HG02938 (cell line): ENCODE results near the gene HYKK.
A peak's percentile ranks its signal among the peaks of the same experiment; 100 is the strongest.
"Not testable (repeated sequence)": the region's sequence is repeated elsewhere in the genome, so short reads cannot be mapped to it uniquely, and the experiment has no call there.

Source experiments
- ATAC-seq: cut with Tn5 transposase; IDR thresholded peaks from one replicate; pipeline ENCODE4 v1.9.1; 2021; ENCODE audit warnings: mild to moderate bottlenecking, moderate library complexity; ENCODE audit not compliant: unreplicated experiment

The HYKK gene

DNA sequence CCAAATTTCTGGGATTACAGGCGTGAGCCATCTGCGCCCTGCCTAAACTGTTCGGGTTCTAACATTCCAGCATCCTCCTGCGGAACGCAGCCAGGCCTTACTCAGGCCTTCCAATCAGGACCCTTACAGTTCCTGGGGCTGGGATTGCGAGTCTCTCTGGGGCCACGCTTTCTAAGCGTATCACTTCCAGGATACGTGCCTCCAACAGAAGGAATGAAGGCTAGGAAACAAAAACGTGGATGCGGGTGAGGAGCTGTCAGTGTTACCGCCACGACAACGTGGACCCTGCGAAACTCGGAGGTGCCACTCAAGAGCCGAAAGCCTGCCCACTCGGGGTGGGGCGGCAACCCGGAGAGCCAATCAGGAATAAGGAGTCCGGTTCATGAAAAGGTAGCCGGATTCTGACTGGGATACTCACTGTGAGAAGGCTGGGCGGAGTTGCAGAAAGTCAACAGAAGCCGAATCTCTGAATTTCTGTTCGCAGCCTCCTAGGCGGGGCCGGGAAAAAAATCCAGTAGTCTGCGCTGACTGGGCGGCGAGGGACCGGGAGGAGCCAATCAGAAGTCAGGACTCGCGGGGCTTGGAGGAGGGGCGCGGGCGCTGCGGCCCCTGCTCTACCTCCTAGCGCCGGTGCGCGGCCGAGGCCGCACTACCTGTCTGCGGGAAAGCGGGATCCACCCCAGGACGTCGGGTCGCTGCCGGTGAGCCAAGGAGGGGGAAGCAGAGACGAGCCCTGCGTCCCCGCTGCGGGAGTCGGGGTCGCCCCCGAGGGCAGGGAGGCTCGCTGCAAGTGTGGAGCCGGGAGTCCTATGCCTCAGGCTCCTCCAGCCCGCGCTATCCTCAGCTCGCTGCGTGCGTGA lies at the start of gene HYKK:
Gene HYKK, plus strand, starts transcription at position 607 of the 860 bp plus-strand sequence. CDS start 5,512 bp downstream, outside the sequence.
- ATAC-seq: peak; percentile 86

GRCh38 chr15:78460737-78461136 lies 46.6 kb upstream of the HYKK start:
- ATAC-seq: no peak

- ATAC-seq: no peak
Observed at GRCh38 chr15:78461171-78461888, 46.0 kb upstream of the HYKK start.

GRCh38 chr15:78469031-78469430 lies 38.3 kb upstream of the HYKK start:
- ATAC-seq: no peak

DNA sequence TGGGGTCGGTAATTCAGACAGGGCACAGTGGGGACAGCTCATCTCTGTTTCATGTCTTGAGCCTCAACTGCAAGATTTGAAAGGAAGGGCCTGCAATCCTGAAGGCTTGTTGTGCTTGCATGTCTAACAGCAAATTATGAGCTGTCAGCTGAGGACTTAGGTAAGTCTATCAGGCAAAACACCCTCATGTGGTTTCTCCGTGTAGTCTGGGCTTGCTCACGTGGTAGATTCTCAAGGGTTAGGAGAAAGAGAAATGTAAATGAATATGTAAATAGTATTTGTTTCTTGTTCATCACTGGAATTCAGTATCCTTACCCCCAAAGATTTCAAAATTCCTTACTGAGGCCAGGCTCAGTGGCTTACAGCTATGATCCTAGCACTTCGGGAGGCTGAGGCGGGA lies 30.1 kb upstream of the HYKK start:
- ATAC-seq: no peak

GRCh38 chr15:78479650-78480049 lies 27.7 kb upstream of the HYKK start:
- no peak for ATAC-seq

DNA sequence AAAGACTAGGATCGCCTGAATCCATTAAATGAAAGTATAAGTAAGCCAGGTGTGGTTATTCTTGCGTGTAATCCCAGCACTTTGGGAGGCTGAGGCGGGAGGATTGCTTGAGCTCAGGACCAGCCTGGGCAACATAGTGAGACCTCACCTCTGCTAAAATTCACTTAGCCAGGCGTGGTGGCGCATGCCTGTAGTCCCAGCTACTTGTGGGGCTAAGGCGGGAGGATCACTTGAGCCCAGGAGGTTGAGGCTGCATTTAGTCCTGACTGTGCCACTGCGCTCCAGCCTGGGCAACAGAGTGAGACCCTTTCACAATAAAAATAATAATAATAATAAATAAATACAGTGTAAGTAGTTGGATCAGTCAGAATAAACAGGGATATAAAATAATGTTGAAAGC lies 25.5 kb upstream of the HYKK start:
- ATAC-seq: no peak

DNA sequence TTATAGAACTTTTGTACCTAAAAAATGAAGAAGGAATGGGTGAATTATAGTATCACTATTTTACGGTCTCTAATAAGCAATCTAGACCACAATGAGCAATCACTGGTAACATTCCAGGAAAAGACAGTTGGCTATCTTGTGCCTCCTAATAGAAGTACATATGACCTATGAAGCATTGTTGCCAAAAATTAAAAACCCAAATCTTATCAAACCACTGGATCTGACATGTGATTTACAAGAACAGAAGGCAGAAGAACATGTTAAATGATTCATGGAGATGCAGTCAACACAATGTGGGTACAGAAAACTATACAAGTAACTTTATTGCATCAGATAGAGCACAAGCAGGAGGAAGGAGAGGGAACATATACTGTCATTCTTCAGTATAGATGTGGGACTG lies 14.5 kb upstream of the HYKK start:
- ATAC-seq: no peak

DNA sequence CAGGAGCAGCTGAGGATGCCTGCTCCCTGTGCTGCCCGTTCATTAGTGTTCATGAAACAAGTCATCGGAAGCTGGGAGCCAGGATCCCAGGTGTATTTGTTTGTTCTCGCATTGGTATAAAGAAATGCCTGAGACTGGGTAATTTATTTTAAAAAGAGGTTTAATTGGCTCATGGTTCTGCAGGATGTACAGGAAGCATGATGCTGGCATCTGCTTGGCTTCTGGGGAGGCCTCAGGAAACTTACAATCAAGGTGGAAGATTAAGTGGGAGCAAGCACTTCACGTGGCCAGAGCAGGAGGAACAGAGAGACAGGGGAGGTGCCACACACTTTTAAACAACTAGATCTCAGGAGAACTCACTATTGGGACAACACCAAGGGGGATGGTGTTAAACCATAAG lies 5.5 kb upstream of the HYKK start:
- no peak for ATAC-seq

- no peak for ATAC-seq
Observed at GRCh38 chr15:78502641-78503040, 4.7 kb upstream of the HYKK start.

GRCh38 chr15:78507831-78508160 lies 419 bp downstream of the HYKK start:
- ATAC-seq: peak; percentile 43

DNA sequence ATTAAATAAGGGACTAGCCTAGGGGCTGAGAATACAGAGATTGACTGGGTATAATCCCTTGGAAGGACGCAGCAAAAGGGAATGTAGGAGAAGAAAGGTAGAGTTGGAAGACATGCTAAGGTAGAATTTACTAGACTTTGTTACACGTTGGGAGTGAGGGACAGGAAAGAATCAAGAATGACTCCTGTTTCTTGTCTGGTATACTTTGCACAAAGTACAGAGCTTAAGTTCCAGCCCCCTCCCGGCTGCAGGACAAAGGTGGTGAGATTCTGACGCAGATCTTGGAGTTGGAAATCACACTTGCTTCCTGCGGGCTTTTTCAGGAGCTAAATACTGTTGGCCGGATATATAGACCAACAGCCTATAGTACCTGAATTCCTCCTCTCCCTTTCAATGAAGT lies 895 bp downstream of the HYKK start:
- no peak for ATAC-seq

- no peak for ATAC-seq
Observed at GRCh38 chr15:78509726-78510312, 2.4 kb downstream of the HYKK start.

GRCh38 chr15:78520035-78520434 lies 12.7 kb downstream of the HYKK start:
- not testable (repeated sequence) for ATAC-seq

DNA sequence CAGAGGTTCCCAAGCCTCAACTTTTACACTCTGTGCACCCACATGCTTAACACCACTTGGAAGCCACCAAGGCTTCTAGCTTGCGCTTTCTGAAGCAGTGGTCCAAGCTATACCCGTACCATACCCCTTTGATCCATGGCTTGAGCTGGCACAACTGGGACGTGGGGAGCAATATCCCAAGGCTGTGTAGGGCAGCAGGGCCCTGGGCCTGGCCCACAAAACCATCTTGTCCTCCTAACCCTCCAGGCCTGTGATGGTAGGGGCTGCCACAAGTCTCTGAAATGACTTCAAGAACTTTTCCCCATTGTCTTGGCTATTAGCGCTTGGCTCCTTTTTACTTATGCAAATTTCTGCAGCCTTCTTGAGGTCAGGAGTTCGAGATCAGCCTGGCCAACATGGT lies 16.9 kb downstream of the HYKK start:
- no peak for ATAC-seq

- no peak for ATAC-seq
Observed at GRCh38 chr15:78527325-78527724, 19.9 kb downstream of the HYKK start.

- no peak for ATAC-seq
Observed at GRCh38 chr15:78533331-78533730, 26.0 kb downstream of the HYKK start.

DNA sequence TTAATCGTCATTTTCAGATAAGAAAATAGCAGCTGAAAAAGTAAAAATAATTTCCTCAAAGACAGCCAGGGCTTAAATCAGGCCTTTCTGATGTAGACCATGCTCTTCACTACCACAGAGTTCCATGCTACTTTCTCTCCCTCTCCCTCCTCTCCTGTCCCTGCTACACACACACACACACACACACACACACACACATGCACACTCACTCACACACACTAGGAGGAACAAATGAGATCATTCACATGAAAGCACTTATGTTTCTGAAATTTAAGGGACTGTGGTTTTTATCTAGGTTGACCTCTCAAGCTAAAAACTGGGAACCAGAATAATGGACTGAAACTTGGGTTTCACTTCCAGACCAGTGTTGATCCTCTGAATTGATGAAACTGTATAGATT lies 28.8 kb downstream of the HYKK start:
- ATAC-seq: no peak

DNA sequence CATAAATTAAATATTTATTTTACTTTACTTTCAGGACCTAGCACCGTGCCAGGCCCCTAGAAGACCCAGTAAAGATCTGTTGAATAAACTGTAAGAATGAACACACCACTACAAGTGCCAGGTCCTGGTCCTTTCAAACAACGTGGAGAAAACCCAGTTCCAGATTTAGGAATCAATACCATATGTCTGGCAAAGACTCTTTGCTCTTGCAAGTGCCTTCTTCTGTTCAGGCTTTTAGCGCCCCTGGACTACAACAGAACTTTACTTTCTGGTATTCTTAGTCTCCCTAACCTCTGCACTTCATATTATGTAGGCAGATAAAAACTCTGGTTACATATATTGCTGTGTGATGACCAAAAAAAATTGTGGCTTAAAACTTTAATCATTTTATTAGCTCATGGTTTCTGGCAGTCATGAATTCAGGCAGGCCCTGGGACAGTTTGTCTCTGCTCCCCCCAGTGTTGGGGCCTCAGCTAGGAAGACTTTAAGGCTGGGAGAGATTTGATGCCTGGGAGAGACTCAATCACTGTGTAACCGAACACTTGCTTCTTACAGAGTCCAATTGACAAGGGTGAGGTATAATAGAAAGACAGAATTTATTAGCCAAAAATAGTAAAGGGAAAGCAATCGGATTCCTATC lies 30.0 kb downstream of the HYKK start:
- no peak for ATAC-seq

DNA sequence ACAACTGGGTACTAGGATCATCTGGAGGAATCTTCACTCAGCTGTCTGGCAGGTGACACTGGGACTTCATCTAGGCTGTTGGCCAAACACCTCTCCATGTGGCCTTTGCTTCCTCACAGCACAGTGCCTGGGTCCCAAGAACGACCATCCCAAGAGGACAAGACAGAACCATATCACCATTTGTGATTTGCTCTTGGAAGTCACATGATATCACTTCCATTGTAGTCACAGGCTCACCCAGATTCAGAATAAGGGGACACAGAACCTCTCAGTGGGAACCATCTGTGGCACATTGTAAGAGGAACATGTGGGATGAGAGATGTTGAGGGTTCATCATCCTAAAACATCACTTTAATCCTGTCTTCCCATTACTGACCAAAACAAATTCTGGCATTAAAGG lies 31.0 kb downstream of the HYKK start:
- ATAC-seq: no peak

- not testable (repeated sequence) for ATAC-seq
Observed at GRCh38 chr15:78539464-78540140, 32.2 kb downstream of the HYKK start.
